Tibial artery (tissue), 4 donors: ENCODE measurements around the gene CD200.

Experiments
- DNase-seq, 2 donors: peaks; one replicate each; pipeline ENCODE4 v3.0.0-alpha.2; 2019
- H3K27ac ChIP-seq, 2 donors: fragments of 200-600 bp; sonication (generic) in 1 of 2; 1 replicate in 1 of 2; 2 replicates in 1 of 2; pipeline ENCODE4 v1.5.1; 2018 to 2019; ENCODE audit warnings: mild to moderate bottlenecking in 1 of 2
- H3K27me3 ChIP-seq, 2 donors: fragments of 200-600 bp; sonication (generic) in 1 of 2; one replicate each; pipeline versions ENCODE4 v1.5.1 to v1.6.0; 2016 to 2019
- H3K36me3 ChIP-seq, 3 donors: fragments of 200-600 bp; sonication (generic) in 2 of 3; one replicate each; pipeline ENCODE4 v1.5.1; 2016 to 2019; ENCODE audit warnings: mild to moderate bottlenecking in 2 of 3
- H3K4me1 ChIP-seq, 4 donors: fragments of 200-600 bp; sonication (generic) in 2 of 4; 1 replicate in 3 of 4; 2 replicates in 1 of 4; pipeline ENCODE4 v1.5.1; 2016 to 2019
- H3K4me3 ChIP-seq, 2 donors: fragments of 200-600 bp; sonication (generic) in 1 of 2; 1 replicate in 1 of 2; 2 replicates in 1 of 2; pipeline ENCODE4 v1.5.1; 2018 to 2019; ENCODE audit warnings: mild to moderate bottlenecking in 2 of 2
- H3K9me3 ChIP-seq, 3 donors: fragments of 200-600 bp; sonication (generic) in 1 of 3; one replicate each; pipeline ENCODE4 v1.5.1; 2016 to 2019
- intact Hi-C: fragments of 100-400 bp; cut with DNase I; formaldehyde crosslinking; loops from one replicate; pipeline ENCODE4 v1.15.0; 2023; ENCODE audit warnings: low total_unique reads
- TF ChIP-seq, protein P1 (sequence below), 2 experiments: fragments of 200-600 bp in 1 of 2; fragments of 450-650 bp in 1 of 2; IDR thresholded peaks; one replicate each; pipeline ENCODE4 v1.5.1; 2017 to 2019; ENCODE audit warnings: antibody characterized with exemption in 2 of 2, mild to moderate bottlenecking in 1 of 2, moderate library complexity in 1 of 2

The CD200 gene

DNA sequence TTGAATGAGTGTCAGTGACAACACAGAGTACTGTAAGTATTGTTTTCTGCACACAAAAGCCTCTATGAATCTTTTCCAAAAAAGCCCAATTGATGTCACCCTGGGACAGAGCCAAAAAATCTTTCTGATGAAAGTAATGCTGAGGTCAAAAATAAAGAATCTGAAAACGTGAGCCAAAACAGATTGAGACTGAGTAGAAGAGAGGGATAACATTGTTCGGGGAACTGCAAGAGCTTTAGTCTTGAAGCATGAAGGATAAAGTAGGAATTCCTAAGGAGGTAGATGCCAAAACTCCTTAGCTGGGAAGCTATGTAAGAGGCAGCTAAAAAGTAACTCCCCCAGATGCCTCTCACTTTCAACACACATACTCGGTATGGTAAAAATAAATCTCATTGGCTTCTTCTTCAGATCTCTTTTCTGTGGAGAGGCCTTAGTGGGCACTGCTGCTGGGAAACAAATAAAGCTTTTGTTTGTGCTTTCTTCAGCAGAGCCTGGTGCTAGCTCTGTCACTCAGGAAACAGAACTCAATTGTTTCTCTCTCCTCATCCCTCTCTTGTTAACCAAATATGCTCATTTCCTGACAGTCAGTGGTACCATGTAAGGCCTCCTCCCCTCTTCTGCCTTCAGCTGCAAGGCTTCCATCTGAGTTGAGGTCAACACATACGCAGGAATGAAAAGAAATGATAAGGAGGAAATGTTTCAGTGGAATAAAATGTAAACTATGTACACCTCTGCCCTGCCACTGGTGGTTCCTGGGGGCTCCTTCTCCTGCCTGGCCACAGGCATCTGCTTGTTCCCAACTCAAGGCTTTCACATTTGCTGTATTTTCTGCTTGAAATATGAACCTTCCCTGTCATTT, 58.1 kb downstream of the CD200 start:
- TF ChIP-seq, protein P1, sequence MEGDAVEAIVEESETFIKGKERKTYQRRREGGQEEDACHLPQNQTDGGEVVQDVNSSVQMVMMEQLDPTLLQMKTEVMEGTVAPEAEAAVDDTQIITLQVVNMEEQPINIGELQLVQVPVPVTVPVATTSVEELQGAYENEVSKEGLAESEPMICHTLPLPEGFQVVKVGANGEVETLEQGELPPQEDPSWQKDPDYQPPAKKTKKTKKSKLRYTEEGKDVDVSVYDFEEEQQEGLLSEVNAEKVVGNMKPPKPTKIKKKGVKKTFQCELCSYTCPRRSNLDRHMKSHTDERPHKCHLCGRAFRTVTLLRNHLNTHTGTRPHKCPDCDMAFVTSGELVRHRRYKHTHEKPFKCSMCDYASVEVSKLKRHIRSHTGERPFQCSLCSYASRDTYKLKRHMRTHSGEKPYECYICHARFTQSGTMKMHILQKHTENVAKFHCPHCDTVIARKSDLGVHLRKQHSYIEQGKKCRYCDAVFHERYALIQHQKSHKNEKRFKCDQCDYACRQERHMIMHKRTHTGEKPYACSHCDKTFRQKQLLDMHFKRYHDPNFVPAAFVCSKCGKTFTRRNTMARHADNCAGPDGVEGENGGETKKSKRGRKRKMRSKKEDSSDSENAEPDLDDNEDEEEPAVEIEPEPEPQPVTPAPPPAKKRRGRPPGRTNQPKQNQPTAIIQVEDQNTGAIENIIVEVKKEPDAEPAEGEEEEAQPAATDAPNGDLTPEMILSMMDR (IDR thresholded peaks at IDR 0.05): no peak
- no peak overlapping the region for H3K4me3 ChIP-seq
- H3K9me3 ChIP-seq: no peaks in the 10 kb centered on the region
- H3K27me3 ChIP-seq: no peaks in the 10 kb centered on the region
- intact Hi-C loops: no loop called here
- H3K36me3 ChIP-seq: no peaks in the 10 kb centered on the region
- peak overlapping the region; percentile 78 to 80 for H3K27ac ChIP-seq
- DNase-seq: no peak
- peaks cover 0 to 41% (median 24%) of the 10 kb centered on the region in 4 donors for H3K4me1 ChIP-seq

DNA sequence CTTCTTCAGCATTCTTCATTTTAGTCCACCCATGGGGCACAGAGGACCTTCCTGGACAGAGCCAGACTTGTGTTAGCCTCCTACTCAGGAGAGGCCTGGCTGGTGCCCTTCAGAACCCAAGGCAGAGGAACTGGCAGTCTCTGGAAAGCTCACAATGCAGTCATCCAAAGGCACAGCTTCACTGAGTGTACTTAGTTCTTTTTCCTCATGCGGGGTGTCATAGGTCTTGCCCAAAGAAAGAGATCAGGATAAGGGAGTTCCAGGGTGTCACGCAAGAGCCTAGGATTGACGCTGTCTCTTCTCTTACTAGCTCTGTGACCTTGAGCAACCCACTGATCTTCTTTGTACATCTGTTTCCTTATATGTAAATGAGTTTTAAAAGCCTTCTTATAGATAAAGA, 58.7 kb downstream of the CD200 start:
- Histone ChIP-seq H3K9me3 (no peaks in the 10 kb centered on the region), H3K27me3 (no peaks in the 10 kb centered on the region), H3K27ac (peak overlapping the region; percentile 78 to 80), H3K4me1 (peaks cover 0 to 41% (median 24%) of the 10 kb centered on the region in 4 donors), H3K4me3 (no peak overlapping the region), H3K36me3 (no peaks in the 10 kb centered on the region)
- intact Hi-C loops: no loop called here
- DNase-seq: no peak
- TF ChIP-seq, protein P1 (IDR thresholded peaks at IDR 0.05): no peak

DNA sequence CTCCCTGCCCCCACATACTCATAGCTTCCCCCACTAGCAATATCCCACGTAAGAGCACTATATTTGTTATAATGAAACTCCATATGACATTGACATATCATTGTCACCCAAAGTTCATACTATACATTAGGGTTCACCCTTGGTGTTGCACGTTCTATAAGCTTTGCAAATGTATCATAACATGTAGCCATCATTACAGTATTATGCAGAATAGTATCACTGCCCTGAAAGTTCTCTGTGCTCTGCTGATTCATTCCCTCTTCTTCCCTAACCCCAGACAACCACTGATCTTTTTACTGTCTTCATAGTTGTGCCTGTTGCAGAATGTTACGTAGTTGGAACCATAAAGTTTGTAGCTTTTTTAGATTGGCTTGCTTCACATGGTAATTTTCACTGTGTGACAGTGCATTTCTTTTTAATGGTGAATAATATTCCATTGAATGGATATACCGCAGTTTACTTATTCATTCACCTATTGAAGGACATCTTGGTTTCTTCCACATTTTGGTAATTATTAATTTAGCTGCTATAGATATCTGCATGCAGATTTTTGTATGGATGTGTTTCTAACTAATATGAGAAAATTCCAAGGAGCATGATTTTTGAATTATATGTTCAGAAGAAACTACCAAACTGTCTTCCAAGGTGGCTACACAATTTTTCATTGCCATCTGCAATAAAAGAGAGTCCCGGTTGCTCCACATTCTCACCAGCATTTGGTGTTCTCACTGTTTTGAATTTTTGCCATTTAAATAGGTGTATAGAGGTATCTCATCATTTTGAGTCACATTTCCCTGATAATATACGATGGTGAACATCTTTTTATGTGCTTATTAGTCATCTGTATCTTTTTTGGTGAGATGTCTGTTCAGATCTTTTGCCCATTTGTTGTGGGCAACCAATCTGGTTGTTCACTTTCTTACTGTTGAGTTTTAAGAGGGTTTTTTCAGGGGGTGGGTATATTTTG, 59.7 kb downstream of the CD200 start:
- H3K27ac ChIP-seq: peak overlapping the region; percentile 45 to 80
- no peak for DNase-seq
- H3K27me3 ChIP-seq: no peaks in the 10 kb centered on the region
- intact Hi-C loops: no loop called here
- peaks cover 0 to 41% (median 24%) of the 10 kb centered on the region in 4 donors for H3K4me1 ChIP-seq
- H3K9me3 ChIP-seq: no peaks in the 10 kb centered on the region
- TF ChIP-seq, protein P1 (IDR thresholded peaks at IDR 0.05): no peak
- H3K4me3 ChIP-seq: no peak overlapping the region
- no peaks in the 10 kb centered on the region for H3K36me3 ChIP-seq

DNA sequence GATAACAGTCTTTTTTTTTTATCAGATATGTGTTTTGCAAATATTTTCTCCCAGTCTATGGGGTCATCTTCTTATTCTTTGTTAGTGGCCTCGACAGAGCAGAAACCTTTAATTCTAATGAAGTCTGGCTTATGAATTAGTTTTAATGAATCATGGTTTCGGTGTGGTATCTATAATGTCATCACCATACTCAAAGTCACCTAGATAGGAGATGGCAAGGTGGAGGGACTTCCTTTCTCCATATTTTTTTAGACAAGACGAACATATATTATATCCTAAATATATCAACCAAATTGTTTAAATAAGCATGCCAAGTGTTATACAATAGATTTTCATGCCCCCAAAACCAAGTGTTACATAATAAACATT, 60.4 kb downstream of the CD200 start:
- peak overlapping the region; percentile 45 to 66 for H3K27ac ChIP-seq
- H3K36me3 ChIP-seq: no peaks in the 10 kb centered on the region
- intact Hi-C loops: no loop called here
- TF ChIP-seq, protein P1 (IDR thresholded peaks at IDR 0.05): no peak
- no peaks in the 10 kb centered on the region for H3K27me3 ChIP-seq
- H3K9me3 ChIP-seq: no peaks in the 10 kb centered on the region
- H3K4me3 ChIP-seq: no peak overlapping the region
- peaks cover 0 to 41% (median 24%) of the 10 kb centered on the region in 4 donors for H3K4me1 ChIP-seq
- no peak for DNase-seq

DNA sequence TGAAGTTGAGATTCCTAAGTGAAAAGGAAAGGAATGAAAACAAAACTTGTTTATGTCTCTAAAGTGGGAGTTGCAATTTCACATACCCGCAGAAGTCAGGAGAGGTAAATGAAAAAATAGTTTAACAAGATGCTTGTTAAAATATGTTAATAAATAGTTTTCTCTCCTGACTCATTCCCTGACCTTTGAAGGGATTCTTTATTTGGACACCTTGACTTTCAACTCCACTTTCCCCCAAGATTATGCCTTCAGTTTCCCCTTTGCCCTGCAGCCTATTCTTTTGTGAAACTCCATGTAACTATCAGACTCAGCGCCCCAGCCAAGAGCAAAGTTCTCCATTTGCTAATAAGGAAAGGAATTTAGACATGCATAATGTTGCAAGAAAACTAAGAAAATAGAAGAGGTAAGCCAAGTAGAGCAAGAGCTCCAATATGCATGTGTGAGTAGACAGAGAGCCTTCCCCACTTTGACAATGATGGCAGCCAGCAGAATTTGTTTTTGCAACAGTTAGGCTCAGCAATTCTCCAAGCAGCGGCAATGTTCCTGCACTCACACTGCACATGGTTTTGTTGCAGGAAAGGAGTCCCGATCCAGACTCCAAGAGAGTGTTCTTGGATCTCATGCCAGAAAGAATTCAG, 61.2 kb downstream of the CD200 start:
- Histone ChIP-seq H3K27me3 (no peaks in the 10 kb centered on the region), H3K4me3 (no peak overlapping the region), H3K36me3 (no peaks in the 10 kb centered on the region), H3K4me1 (peaks cover 0 to 41% (median 24%) of the 10 kb centered on the region in 4 donors), H3K9me3 (no peaks in the 10 kb centered on the region), H3K27ac (peak overlapping the region; percentile 45 to 66)
- TF ChIP-seq, protein P1 (IDR thresholded peaks at IDR 0.05): no peak
- DNase-seq: peak in 1 of 2 donors; percentile 41
- intact Hi-C loops: no loop called here
